ENCODE data around the gene TM4SF4. TPM values are rescaled to one million over a fixed set of nuclear protein-coding genes. Genes with fewer than 3 reads are reported as not detected.

TM4SF4 gene
- total RNA-seq, 1 donor from 2014 or later, result not detected

- no peak overlapping the region for H3K4me3 Mint-ChIP-seq
- H3K27me3 Mint-ChIP-seq (ENCODE audit: low read depth), result no peaks in the 10 kb centered on the region
Observed at GRCh38 chr3:149432149-149432548, 42.3 kb upstream of the TM4SF4 start.

GRCh38 chr3:149435996-149436885, 38.3 kb upstream of the TM4SF4 start:
- no peak for TF ChIP-seq CTCF (conservative IDR thresholded peaks at IDR 0.05)
- no peak for DNase-seq (ENCODE audit: low read depth, low spot score)
- Mint-ChIP-seq H3K27me3 (ENCODE audit: low read depth) (no peaks in the 10 kb centered on the region), H3K4me3 (no peak overlapping the region), H3K36me3 (ENCODE audit: low read depth) (no peaks in the 10 kb centered on the region), H3K27ac (ENCODE audit: unreplicated experiment) (no peak overlapping the region), H3K4me1 (no peaks in the 10 kb centered on the region), H3K9me3 (peaks cover 4% of the 10 kb centered on the region)

More at GRCh38 chr3:149432149-149432548, 42.3 kb upstream of the TM4SF4 start:
- H3K27ac Mint-ChIP-seq (ENCODE audit: unreplicated experiment), result no peak overlapping the region
- no peak for DNase-seq (ENCODE audit: low read depth, low spot score)
- no peak for TF ChIP-seq CTCF (conservative IDR thresholded peaks at IDR 0.05)
- H3K9me3 Mint-ChIP-seq, result peaks cover 4% of the 10 kb centered on the region
- H3K36me3 Mint-ChIP-seq (ENCODE audit: low read depth), result no peaks in the 10 kb centered on the region
- no peaks in the 10 kb centered on the region for H3K4me1 Mint-ChIP-seq

GRCh38 chr3:149437286-149437685, 37.2 kb upstream of the TM4SF4 start:
- no peaks in the 10 kb centered on the region for H3K4me1 Mint-ChIP-seq
- no peaks in the 10 kb centered on the region for H3K36me3 Mint-ChIP-seq (ENCODE audit: low read depth)
- DNase-seq (ENCODE audit: low read depth, low spot score), result no peak
- no peak overlapping the region for H3K4me3 Mint-ChIP-seq
- no peak overlapping the region for H3K27ac Mint-ChIP-seq (ENCODE audit: unreplicated experiment)
- H3K27me3 Mint-ChIP-seq (ENCODE audit: low read depth), result no peaks in the 10 kb centered on the region
- no peak for TF ChIP-seq CTCF (conservative IDR thresholded peaks at IDR 0.05)
- peaks cover 4% of the 10 kb centered on the region for H3K9me3 Mint-ChIP-seq

GRCh38 chr3:149437710-149438109, 36.8 kb upstream of the TM4SF4 start:
- Mint-ChIP-seq H3K9me3 (peaks cover 4% of the 10 kb centered on the region), H3K4me1 (no peaks in the 10 kb centered on the region), H3K4me3 (no peak overlapping the region), H3K36me3 (ENCODE audit: low read depth) (no peaks in the 10 kb centered on the region), H3K27me3 (ENCODE audit: low read depth) (no peaks in the 10 kb centered on the region), H3K27ac (ENCODE audit: unreplicated experiment) (no peak overlapping the region)
- no peak for DNase-seq (ENCODE audit: low read depth, low spot score)
- TF ChIP-seq CTCF (conservative IDR thresholded peaks at IDR 0.05), result no peak

- TF ChIP-seq CTCF (conservative IDR thresholded peaks at IDR 0.05), result no peak
Observed at GRCh38 chr3:149438981-149439380, 35.5 kb upstream of the TM4SF4 start.

More at GRCh38 chr3:149438981-149439380, 35.5 kb upstream of the TM4SF4 start:
- no peak overlapping the region for H3K4me3 Mint-ChIP-seq
- DNase-seq (ENCODE audit: low read depth, low spot score), result no peak
- no peak overlapping the region for H3K27ac Mint-ChIP-seq (ENCODE audit: unreplicated experiment)
- H3K9me3 Mint-ChIP-seq, result peaks cover 3% of the 10 kb centered on the region
- no peaks in the 10 kb centered on the region for H3K27me3 Mint-ChIP-seq (ENCODE audit: low read depth)
- peaks cover 3% of the 10 kb centered on the region for H3K36me3 Mint-ChIP-seq (ENCODE audit: low read depth)
- H3K4me1 Mint-ChIP-seq, result no peaks in the 10 kb centered on the region

Data from neural crest cell (in vitro differentiated cells).